Measurements from ENCODE around the gene EPB41L5. TPM values are rescaled to one million over a fixed set of nuclear protein-coding genes. Genes with fewer than 3 reads are reported as not detected.
A peak's percentile ranks its signal among the peaks of the same experiment; 100 is the strongest.

EPB41L5 gene
- total RNA-seq, 1 experiment from 2014 or later: 19.0 TPM

DNA sequence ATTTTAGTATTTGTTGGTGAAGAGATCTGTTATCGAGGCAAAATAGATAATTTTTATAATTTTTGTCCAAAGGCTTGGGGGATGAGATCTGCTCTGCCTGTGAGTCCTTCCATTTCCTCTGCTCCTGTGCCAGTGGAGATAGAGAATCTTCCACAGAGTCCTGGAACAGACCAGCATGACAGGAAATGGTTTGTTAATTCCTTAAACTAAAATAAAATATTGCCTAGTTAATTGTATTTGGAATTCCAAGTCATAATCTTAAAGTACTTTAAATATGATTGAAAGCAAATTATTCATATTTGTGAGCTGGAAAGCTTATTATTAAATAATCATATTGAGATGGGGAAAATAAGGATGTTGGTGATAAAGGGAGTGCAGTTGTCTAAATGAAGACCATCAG lies 87.8 kb downstream of the EPB41L5 start:
- DNase-seq (ENCODE audit: unreplicated experiment): no peak
- Mint-ChIP-seq H3K27me3 (ENCODE audit: insufficient read depth, unreplicated experiment) (no peaks in the 10 kb centered on the region), H3K36me3 (ENCODE audit: insufficient read depth, unreplicated experiment) (peaks cover 7% of the 10 kb centered on the region), H3K4me3 (ENCODE audit: unreplicated experiment) (no peak overlapping the region), H3K9me3 (ENCODE audit: unreplicated experiment) (no peaks in the 10 kb centered on the region), H3K27ac (ENCODE audit: low read depth, unreplicated experiment) (no peak overlapping the region), H3K4me1 (ENCODE audit: insufficient read depth, unreplicated experiment) (peaks cover 10% of the 10 kb centered on the region)
- no TSS peak for BruUV-seq (replicated peaks)
- ChIA-PET POLR2A (no interaction called here), CTCF (no interaction called here)
- TF ChIP-seq, protein P1, sequence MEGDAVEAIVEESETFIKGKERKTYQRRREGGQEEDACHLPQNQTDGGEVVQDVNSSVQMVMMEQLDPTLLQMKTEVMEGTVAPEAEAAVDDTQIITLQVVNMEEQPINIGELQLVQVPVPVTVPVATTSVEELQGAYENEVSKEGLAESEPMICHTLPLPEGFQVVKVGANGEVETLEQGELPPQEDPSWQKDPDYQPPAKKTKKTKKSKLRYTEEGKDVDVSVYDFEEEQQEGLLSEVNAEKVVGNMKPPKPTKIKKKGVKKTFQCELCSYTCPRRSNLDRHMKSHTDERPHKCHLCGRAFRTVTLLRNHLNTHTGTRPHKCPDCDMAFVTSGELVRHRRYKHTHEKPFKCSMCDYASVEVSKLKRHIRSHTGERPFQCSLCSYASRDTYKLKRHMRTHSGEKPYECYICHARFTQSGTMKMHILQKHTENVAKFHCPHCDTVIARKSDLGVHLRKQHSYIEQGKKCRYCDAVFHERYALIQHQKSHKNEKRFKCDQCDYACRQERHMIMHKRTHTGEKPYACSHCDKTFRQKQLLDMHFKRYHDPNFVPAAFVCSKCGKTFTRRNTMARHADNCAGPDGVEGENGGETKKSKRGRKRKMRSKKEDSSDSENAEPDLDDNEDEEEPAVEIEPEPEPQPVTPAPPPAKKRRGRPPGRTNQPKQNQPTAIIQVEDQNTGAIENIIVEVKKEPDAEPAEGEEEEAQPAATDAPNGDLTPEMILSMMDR (IDR thresholded peaks at IDR 0.05; ENCODE audit: unreplicated experiment): no peak
- intact Hi-C loops (cut with micrococcal nuclease): no loop called here

DNA sequence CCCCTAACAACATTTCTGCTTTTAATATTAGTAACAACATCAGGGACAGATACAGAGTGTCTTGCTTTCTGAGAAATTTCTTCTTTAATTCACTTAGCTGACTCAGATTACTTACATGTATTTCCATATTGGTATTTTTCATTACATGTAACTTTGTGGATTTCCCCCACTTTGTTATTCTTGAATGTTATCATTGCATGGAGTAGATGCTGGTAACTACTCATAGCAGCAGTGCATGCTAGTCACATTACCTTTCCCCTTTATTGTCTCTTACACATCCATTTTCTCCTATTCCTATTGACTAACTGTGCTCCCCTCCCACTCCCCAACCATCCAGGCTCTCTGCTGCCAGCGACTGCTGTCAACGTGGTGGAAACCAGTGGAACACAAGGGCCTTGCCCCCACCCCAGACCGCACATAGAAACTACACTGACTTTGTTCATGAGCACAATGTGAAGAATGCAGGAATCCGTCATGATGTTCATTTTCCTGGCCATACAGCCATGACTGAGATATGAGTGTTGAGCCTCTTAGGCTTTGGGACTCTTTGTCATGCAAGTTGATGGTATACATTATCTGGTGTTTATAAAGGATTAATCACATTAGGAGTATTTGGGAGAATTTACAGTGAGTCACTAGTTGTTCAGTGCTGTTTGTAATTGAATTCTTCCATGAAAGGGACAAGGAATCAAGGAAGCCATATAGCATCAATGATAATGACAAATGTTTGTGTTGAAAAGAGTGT lies 91.0 kb downstream of the EPB41L5 start:
- Mint-ChIP-seq H3K27ac (ENCODE audit: low read depth, unreplicated experiment) (peak overlapping the region; percentile 20), H3K36me3 (ENCODE audit: insufficient read depth, unreplicated experiment) (no peaks in the 10 kb centered on the region), H3K4me1 (ENCODE audit: insufficient read depth, unreplicated experiment) (peaks cover 27% of the 10 kb centered on the region), H3K9me3 (ENCODE audit: unreplicated experiment) (no peaks in the 10 kb centered on the region), H3K27me3 (ENCODE audit: insufficient read depth, unreplicated experiment) (no peaks in the 10 kb centered on the region), H3K4me3 (ENCODE audit: unreplicated experiment) (no peak overlapping the region)
- no TSS peak for BruUV-seq (replicated peaks)
- peak; percentile 8 for DNase-seq (ENCODE audit: unreplicated experiment)
- ChIA-PET POLR2A (no interaction called here), CTCF (no interaction called here)
- TF ChIP-seq, protein P1 (IDR thresholded peaks at IDR 0.05; ENCODE audit: unreplicated experiment): no peak
- intact Hi-C loops (cut with micrococcal nuclease): no loop called here

DNA sequence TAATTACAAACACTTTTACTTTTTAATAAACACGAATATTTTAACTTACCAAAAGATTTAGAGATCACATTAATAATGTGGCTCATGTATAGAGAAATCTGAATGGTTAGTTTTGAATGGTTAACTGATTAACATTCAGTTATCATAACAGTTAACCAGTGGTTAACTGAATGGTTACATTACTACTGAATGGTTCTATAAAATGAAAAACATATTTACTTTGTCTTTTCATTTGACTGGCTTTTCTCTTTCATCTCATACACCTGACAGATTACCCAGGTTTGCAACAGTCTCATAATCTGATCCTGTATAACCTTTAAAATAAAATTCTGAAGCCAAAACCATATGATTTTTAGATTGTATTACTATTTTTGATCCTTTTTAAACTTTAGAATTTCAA lies 91.9 kb downstream of the EPB41L5 start:
- no TSS peak for BruUV-seq (replicated peaks)
- Mint-ChIP-seq H3K27me3 (ENCODE audit: insufficient read depth, unreplicated experiment) (no peaks in the 10 kb centered on the region), H3K36me3 (ENCODE audit: insufficient read depth, unreplicated experiment) (no peaks in the 10 kb centered on the region), H3K9me3 (ENCODE audit: unreplicated experiment) (no peaks in the 10 kb centered on the region), H3K4me1 (ENCODE audit: insufficient read depth, unreplicated experiment) (peaks cover 36% of the 10 kb centered on the region), H3K27ac (ENCODE audit: low read depth, unreplicated experiment) (peak overlapping the region; percentile 20), H3K4me3 (ENCODE audit: unreplicated experiment) (no peak overlapping the region)
- intact Hi-C loops (cut with micrococcal nuclease): loop anchor here (5.0 kb wide), 1 partner anchor 92 kb away; the partner anchor contains the start of gene EPB41L5
- TF ChIP-seq, protein P1 (IDR thresholded peaks at IDR 0.05; ENCODE audit: unreplicated experiment): no peak
- DNase-seq (ENCODE audit: unreplicated experiment): no peak
- ChIA-PET CTCF (interaction anchor here (0.6 to 1.2 kb wide), 2 partner anchors 37 to 464 kb away, joined by 3 read pairs; no protein-coding TSS in a partner anchor), POLR2A (no interaction called here)

DNA sequence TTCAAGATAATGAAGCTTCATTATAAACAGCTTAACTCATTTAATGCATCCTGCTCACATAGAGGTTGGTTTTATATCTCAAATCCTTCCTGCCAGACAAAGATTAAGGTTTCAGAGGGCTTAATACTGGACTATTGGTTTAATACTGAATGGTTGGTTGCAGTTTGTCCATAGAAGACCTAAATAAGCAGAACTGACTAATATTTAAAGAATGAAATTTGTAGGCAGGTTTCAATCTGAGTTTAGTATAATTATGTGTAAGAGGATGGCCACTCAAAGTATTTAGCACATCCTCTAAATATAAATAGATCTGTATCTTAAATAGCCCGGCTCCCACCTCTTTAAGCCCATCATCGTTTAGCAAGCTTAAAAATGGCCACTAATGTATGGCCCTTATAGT lies 92.5 kb downstream of the EPB41L5 start:
- Mint-ChIP-seq H3K27me3 (ENCODE audit: insufficient read depth, unreplicated experiment) (no peaks in the 10 kb centered on the region), H3K27ac (ENCODE audit: low read depth, unreplicated experiment) (no peak overlapping the region), H3K4me3 (ENCODE audit: unreplicated experiment) (no peak overlapping the region), H3K9me3 (ENCODE audit: unreplicated experiment) (no peaks in the 10 kb centered on the region), H3K4me1 (ENCODE audit: insufficient read depth, unreplicated experiment) (peaks cover 42% of the 10 kb centered on the region), H3K36me3 (ENCODE audit: insufficient read depth, unreplicated experiment) (no peaks in the 10 kb centered on the region)
- BruUV-seq (replicated peaks): no TSS peak
- POLR2A ChIA-PET: no interaction called here
- intact Hi-C loops (cut with micrococcal nuclease): loop anchor here (5.0 kb wide), 1 partner anchor 93 kb away; the partner anchor contains the start of gene EPB41L5
- CTCF ChIA-PET: interaction anchor here (0.6 to 1.2 kb wide), 3 partner anchors 27 to 464 kb away, joined by 3 read pairs; no protein-coding TSS in a partner anchor
- TF ChIP-seq, protein P1 (IDR thresholded peaks at IDR 0.05; ENCODE audit: unreplicated experiment): no peak
- DNase-seq (ENCODE audit: unreplicated experiment): no peak

All from MCF 10A (cell line).